ENCODE data around the gene PDZD8.

The PDZD8 gene

DNA sequence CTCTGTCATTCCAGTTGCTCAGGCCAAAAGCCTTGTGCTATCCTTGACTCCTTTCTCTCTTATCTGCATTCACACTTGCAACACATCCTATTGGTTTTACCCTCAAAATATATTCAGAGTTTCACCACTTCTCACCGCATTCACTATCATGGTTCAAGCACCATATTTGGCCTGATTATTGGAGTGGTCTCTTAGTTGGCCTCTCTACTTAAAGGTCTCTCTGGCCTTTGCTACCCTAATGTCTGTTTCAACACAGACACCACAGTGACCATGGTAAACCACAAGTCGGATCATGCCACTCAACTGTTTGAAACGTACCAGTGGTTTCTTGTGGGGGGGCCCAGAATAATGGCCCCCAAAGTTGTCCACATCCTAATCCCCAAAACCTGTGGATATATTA, 15.2 kb upstream of the PDZD8 start:
- no peak for DNase-seq

DNA sequence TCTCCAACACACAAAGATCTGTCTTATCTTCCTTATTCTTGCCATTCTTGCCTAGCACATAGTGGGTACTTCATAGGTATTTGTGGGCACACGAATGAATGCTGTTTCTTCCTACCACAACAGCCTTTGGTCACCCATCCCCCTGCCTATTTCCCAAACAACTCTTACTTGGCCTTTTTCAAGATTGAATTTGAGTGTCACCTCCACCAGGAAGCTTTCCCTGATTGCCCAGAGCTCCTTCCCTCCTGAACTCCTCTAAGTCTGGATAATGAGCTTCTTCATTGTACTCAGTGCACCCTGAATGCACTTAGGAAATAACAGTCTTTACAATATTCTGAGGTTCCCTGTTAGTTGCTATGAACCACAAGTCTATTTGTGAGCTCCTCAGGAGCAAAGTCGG, 11.6 kb upstream of the PDZD8 start:
- DNase-seq, result no peak

DNA sequence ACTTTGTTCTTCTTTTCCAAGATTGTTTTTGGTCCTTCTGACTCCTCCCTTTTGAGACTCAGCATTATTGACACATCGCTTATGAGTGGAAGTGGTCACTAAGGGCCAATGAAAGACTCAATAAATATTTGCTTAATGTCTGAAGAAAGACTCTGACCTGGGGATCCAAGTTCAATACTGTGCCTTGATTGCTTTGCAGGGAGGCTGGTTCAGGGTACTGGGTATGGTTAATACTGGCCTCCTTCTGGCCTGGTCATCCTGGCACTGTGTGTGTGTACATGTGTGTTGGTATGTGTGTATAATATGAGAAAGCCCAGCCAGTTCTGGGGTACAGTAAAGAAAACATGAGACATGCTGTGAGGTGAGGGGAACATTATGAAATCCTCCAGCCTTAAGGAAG, 7.6 kb upstream of the PDZD8 start:
- DNase-seq, result no peak

DNA sequence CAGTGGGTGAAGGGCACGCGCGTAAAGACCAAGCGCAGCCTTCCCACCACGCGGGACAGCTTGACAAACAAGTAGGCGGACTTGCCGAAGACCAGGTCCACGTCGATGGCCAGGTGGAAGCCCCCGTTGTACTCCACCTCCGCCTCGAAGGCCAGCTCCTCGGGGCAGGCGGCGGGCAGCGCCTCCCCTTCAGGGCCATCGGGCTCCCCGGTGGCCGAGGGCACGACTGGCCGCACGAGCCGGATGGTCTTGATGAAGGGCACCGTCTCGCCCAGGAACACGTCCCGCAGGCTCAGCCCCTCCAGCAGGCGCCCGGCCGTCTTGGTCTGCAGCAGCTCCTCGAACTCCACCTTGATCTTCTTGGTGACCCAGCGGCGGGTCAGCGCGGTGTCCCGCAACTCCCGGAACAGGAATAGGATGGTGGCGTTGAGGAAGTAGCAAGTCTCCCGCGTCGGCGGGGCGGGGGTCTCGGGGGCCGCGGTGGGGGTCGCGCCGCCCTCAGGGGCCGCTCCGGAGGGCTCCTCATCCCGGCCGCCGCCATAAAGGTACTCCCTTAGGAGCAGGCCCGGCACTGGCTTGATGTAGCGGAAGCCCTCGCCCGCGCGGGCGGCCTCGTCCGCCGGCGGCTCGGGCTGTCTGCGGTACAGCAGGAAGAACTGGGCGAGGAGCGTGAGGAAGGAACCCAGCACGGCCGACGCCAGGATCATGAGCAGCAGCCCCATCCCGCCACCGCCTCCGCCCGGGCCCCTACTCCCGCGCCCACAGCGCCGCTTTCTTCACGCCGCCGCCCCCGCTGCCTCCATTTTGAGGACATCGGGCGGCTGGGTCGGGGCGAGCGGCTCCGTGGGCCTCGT, 507 bp downstream of the PDZD8 start:
- no peak for DNase-seq

DNA sequence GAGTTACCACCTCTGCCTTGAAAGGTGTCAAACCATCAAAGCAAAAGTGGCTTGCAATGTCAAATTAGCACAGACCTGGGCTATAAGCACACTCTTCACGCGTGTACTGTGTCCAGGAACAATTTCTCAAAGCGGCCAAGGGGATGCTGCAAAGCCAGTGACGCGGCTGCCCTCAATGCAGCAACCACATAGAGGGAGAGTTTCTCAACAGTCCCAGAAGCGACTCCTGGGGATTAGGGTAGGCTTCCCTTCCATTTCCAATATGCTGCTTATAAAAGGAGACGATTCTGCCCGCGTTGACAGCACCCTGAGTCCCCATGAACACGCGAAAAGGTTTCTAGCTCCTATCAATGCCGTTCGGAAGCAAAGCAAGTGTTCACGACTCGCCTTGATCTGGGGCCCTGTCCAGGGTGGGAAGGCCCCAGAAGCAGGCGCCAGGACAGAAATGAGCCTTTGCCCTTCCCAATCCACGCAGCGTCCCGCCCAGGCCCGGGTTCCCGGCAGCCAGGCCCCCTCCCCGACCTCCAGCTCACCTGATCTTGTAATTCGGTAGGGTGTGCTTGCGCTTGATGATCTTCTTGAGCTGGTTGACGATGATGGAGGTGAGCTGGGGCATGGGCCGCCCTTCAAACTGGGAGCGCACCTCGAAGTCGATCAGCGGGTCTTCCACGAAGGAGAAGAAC, 1.3 kb downstream of the PDZD8 start:
- no peak for DNase-seq

- DNase-seq, result no peak
Observed at GRCh38 chr10:117370205-117370604, 5.0 kb downstream of the PDZD8 start.

GRCh38 chr10:117367718-117368117, 7.5 kb downstream of the PDZD8 start:
- no peak for DNase-seq

GRCh38 chr10:117366741-117367140, 8.5 kb downstream of the PDZD8 start:
- no peak for DNase-seq

GRCh38 chr10:117365612-117366011, 9.6 kb downstream of the PDZD8 start:
- DNase-seq, result no peak

- DNase-seq, result no peak
Observed at GRCh38 chr10:117364110-117364960, 10.9 kb downstream of the PDZD8 start.

- DNase-seq, result no peak
Observed at GRCh38 chr10:117363028-117363427, 12.2 kb downstream of the PDZD8 start.

GRCh38 chr10:117362313-117362712, 12.9 kb downstream of the PDZD8 start:
- no peak for DNase-seq

DNA sequence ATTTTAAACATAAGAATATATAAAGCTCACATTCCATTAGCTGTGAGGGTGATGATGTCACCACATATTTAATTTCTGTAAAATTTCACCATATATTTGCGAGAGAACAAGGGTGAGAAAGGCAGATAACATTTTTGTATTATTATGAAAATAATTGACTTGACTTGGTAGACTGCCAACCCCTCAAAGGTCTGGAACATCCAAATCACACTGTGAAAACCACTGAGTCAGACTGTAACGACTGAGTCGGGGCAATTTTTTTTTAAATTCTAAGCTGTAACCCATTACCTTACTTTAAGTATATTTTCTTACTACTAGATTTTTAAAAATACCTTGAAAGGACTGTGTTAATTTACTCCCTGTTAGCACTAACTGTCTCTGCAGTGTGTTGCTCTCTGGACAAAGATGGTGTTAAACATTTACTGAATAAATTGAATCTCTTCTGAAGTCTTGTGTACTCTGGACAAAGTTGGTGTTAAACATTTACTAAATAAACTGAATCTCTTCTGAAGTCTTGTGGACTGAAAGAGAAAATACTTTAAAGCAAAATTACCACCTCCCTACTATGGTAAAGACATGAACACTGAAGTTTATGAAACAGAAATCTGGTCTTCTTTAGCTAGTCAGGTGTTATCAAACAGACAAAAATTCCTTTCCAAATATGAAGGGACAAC, 14.1 kb downstream of the PDZD8 start:
- DNase-seq, result no peak

GRCh38 chr10:117360016-117360415, 15.2 kb downstream of the PDZD8 start:
- no peak for DNase-seq

DNA sequence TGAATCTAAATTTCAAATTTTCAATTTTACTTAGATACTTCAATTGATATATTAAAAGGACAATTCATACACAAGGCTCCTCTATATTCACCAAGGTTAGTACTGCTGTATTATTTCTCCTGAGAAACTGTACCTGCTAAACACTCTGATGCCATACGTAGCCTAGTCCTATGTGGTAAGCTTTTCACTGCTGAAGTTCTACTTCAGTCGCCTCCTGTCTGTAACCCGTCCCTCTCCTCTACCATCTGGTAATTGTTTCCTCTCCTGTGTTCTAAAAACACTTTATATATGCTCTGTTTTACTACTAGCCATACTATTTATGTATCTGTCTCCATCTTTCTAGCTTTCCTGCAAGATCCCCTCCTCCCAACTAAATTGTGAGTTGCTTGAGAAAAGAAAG, 20.2 kb downstream of the PDZD8 start:
- DNase-seq, result no peak

DNA sequence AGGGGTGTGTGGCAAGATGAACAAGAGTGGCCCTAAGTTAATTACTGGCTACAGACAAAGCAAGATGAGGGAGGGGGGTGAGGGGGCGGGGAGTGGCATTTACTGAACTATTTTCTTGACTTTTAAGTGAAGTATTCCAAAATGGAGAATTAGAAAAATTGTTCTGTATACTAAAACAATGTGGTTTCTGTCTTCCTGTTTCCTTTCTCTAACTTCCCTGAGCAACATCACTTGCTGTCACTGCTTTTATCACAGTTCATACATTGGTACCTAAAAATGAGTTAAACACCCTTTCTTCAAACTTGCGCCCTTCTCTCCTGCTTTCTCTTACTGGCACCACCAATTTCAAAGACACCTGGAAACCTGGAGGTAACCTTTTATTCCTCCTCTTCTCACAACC, 21.6 kb downstream of the PDZD8 start:
- no peak for DNase-seq

DNA sequence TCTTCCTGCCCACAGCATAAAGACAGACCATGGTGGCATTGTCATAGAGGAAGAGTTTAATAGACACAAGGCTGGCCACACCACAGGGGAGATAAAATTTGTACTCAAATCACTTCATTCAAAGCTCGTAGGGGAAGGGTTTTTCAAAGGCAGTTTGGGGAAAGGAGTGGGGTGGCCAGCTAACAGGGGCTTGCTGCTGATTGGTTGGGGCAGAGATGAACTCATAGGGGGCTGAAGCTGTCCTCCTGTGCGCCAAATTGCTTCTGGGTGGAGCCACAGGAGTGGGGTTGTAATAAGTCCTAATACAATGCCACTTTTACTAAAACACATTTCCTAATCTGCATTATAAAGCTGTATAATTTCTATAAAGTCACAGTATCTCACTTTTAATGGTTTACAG, 22.5 kb downstream of the PDZD8 start:
- no peak for DNase-seq

GRCh38 chr10:117351996-117352395, 23.2 kb downstream of the PDZD8 start:
- no peak for DNase-seq

- no peak for DNase-seq
Observed at GRCh38 chr10:117351558-117351957, 23.7 kb downstream of the PDZD8 start.

DNA sequence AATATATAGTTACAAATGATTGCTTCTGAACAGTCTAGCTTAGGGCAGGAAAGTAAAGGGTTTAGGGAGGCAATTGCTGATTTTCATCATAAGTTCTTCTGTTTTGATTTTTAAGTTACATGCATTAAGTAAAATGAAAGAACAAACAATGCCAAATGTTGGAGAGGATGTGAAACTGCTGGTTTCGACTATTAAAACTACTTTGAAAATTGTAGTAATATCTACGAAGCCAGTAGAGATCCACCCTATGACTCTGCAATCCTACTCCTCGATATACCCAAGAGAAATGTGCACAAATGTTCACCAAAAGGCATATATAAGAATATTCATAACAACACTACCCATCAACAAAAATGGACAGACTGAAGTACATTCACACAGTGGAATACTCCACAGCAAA, 24.3 kb downstream of the PDZD8 start:
- no peak for DNase-seq

DNA sequence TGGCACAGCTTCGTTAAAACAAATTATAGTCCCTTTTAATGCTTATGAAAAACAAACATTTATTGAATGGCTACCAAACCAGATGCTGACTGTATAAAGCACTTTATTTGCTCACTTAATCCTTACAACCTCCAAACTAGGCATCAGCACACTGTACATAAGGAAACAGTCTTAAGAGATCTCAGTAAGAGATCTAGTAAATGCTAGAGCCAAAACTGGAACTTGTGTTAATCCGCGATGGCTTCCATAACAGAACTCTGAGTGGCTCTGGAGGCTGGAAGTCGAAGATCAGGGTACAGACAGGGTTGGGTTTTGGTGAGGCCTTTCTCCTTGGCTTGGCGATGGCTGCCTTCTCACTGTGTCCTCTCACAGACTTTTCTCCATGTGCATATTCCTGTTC, 27.0 kb downstream of the PDZD8 start:
- DNase-seq, result no peak

- DNase-seq, result no peak
Observed at GRCh38 chr10:117346574-117346973, 28.7 kb downstream of the PDZD8 start.

- DNase-seq, result no peak
Observed at GRCh38 chr10:117345143-117345542, 30.1 kb downstream of the PDZD8 start.

Data from NCI-H2081 treated with DMSO at 0.1 percent for 48 hours (cell line).